H1 (cell line): ENCODE data around the gene MUC22.

ENCODE experiments used
- CBX5 ChIP-seq: fragments of 300-800, 300-1000 bp; sonication (generic); IDR thresholded peaks from 2 replicates; pipeline ENCODE4 v1.7.1; 2016; ENCODE audit warnings: antibody characterized with exemption, low read length, low read depth
- POLR2A ChIP-seq, 2 experiments: IDR thresholded peaks; 1 replicate in 1 of 2; 2 replicates in 1 of 2; pipeline ENCODE4 v1.6.1; 2011; ENCODE audit warnings: low read depth in 2 of 2, low read length in 2 of 2, mild to moderate bottlenecking in 2 of 2; ENCODE audit errors: control extremely low read depth in 1 of 2
- POLR2AphosphoS5 ChIP-seq: IDR thresholded peaks from 2 replicates; pipeline ENCODE4 v1.6.1; 2011; ENCODE audit warnings: low read depth, low read length
- RAD21 ChIP-seq, 2 experiments: IDR thresholded peaks in 1 of 2; conservative IDR thresholded peaks in 1 of 2; 2 replicates each; pipeline ENCODE4 v1.6.1; 2011; ENCODE audit warnings: low read depth in 2 of 2, low read length in 2 of 2, improper control_type of control experiment in 1 of 2, inconsistent platforms in 1 of 2, mild to moderate bottlenecking in 1 of 2, moderate library complexity in 1 of 2
- RNF2 ChIP-seq: fragments of 200-900, 300-1000 bp; sonication (generic); IDR thresholded peaks from 2 replicates; pipeline ENCODE4 v1.7.1; 2016; ENCODE audit warnings: borderline replicate concordance, low read depth, mild to moderate bottlenecking, antibody characterized with exemption, low read length; ENCODE audit not compliant: poor library complexity, severe bottlenecking; ENCODE audit errors: missing control alignments
- TBP ChIP-seq: IDR thresholded peaks from 2 replicates; pipeline ENCODE4 v1.6.1; 2011; ENCODE audit warnings: low read depth, low read length, improper control_type of control experiment
- TF ChIP-seq, protein P1 (sequence below): IDR thresholded peaks from 2 replicates; pipeline ENCODE4 v1.6.1; 2012; ENCODE audit warnings: inconsistent platforms
- TF ChIP-seq, protein P2 (sequence below), 3 experiments: IDR thresholded peaks; 1 replicate in 2 of 3; 2 replicates in 1 of 3; pipeline versions ENCODE4 v1.5.1 to v1.6.1; 2011; ENCODE audit warnings: low read length in 3 of 3, mild to moderate bottlenecking in 3 of 3, inconsistent platforms in 2 of 3, low read depth in 1 of 3, moderate library complexity in 1 of 3; ENCODE audit not compliant: insufficient read depth in 1 of 3; ENCODE audit errors: control extremely low read depth in 1 of 3

- no peak for TF ChIP-seq CBX5
- no peak for TF ChIP-seq RAD21 (IDR thresholded peaks at IDR 0.05 in 1 of 2, conservative IDR thresholded peaks at IDR 0.05 in 1 of 2; ENCODE audit: low read depth in 2 of 2, low read length in 2 of 2)
- TF ChIP-seq POLR2AphosphoS5 = no peak
- TF ChIP-seq, protein P1, sequence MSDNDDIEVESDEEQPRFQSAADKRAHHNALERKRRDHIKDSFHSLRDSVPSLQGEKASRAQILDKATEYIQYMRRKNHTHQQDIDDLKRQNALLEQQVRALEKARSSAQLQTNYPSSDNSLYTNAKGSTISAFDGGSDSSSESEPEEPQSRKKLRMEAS = no peak
- no peak for TF ChIP-seq POLR2A (IDR thresholded peaks at IDR 0.05; ENCODE audit: control extremely low read depth in 1 of 2, low read depth in 2 of 2, low read length in 2 of 2)
- TF ChIP-seq TBP = no peak
- TF ChIP-seq, protein P2, sequence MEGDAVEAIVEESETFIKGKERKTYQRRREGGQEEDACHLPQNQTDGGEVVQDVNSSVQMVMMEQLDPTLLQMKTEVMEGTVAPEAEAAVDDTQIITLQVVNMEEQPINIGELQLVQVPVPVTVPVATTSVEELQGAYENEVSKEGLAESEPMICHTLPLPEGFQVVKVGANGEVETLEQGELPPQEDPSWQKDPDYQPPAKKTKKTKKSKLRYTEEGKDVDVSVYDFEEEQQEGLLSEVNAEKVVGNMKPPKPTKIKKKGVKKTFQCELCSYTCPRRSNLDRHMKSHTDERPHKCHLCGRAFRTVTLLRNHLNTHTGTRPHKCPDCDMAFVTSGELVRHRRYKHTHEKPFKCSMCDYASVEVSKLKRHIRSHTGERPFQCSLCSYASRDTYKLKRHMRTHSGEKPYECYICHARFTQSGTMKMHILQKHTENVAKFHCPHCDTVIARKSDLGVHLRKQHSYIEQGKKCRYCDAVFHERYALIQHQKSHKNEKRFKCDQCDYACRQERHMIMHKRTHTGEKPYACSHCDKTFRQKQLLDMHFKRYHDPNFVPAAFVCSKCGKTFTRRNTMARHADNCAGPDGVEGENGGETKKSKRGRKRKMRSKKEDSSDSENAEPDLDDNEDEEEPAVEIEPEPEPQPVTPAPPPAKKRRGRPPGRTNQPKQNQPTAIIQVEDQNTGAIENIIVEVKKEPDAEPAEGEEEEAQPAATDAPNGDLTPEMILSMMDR (IDR thresholded peaks at IDR 0.05; ENCODE audit: control extremely low read depth in 1 of 3, insufficient read depth in 1 of 3, low read depth in 1 of 3, low read length in 3 of 3) = no peak
- no peak for TF ChIP-seq RNF2
These were observed 31.2 kb downstream of the MUC22 start for GRCh38 chr6:31041372-31041974.
